ENCODE results near the gene VTA1. TPM values are rescaled to one million over a fixed set of nuclear protein-coding genes. Genes with fewer than 3 reads are reported as not detected.

The VTA1 gene
- polyA plus RNA-seq, 3 donors, result 68.6 to 72.7 (median 69.5) TPM

GRCh38 chr6:142258757-142259156 is 111.7 kb downstream of the VTA1 start:
- no peak for DNase-seq

DNA sequence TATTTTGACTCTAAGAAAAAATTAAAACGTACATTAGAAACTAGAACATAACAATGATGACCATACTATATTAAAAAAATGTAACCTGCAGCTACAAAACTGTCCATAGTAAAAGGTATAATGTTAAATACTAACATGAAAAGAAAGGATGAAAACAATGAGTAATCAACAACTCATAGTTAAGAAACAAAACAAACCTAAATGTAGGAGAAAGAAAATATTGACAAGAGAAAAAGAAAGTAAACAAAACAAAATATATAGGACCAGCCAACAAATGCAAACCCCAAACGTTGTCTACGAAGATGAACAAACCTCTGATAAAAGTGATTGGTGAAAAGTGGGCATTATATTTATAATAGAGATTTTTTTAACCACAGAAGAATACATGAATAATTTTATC is 113.7 kb downstream of the VTA1 start:
- no peak for DNase-seq

DNA sequence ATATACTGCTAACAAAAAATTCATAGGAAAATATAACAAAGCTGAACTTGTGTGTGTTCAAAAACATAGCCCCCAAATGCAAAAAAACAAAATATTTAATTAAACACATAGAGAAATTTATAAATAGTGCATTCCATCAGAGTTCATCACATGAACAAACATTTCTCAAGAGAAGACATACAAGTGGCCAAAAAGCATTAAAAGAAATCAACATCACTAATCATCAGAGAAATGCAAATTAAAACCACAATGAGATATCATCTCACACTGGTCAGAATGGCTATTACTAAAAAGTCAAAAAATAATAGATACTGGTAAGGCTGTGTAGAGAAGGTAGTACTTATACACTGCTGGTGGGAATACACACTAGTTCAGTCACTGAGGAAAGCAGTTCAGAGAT is 115.2 kb downstream of the VTA1 start:
- DNase-seq, result no peak

- no peak for DNase-seq
Measured at GRCh38 chr6:142265476-142265875, 118.4 kb downstream of the VTA1 start.

DNA sequence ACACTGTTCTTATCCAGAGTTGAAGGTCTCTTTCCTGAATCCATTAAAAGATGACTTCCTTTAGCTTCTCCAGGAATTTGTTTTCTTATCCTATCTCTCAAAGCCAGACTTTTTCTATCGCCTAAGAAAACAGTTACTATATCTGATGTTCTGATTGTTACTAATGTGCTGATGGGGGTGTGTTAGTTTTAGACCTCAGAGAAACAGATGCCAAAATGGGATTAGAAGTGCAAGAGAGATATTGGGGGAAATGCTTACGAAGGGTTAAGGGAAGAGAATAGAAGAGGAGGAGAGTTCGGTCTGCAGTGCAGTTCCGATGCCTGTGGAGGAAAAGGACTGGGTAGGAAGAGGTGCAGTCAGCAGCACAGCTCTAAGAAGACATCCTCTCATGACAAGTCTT is 119.0 kb downstream of the VTA1 start:
- DNase-seq, result no peak

- DNase-seq, result no peak
Measured at GRCh38 chr6:142271476-142271875, 124.4 kb downstream of the VTA1 start.

Other genes starting within 250 kb of the VTA1 start
- gene GJE1, start 14.3 kb upstream of the VTA1 start, polyA plus RNA-seq (ENCODE audit: insufficient read length in 3 of 3), result not detected
- under 1 TPM in 2 of 3 donors, not detected in 1; 0.28 to 0.38 TPM for gene NMBR, start 141 bp upstream of the VTA1 start, polyA plus RNA-seq (ENCODE audit: insufficient read length in 3 of 3)
- 10 to 100 TPM; 25.8 to 36.5 (median 28.8) TPM for gene ADGRG6, start 154.7 kb downstream of the VTA1 start, polyA plus RNA-seq (ENCODE audit: insufficient read length in 3 of 3)

Data from renal pelvis (tissue), 4 donors.